Kidney (tissue), 14 donors: ENCODE measurements around the gene FAM168B. TPM values are rescaled to one million over a fixed set of nuclear protein-coding genes. Genes with fewer than 3 reads are reported as not detected.

ENCODE experiments used
- DNase-seq, 5 donors: peaks; one replicate each; pipeline ENCODE4 v3.0.0-alpha.2; 2013 to 2020
- FAIRE-seq: peaks from 2 replicates; lab custom pipeline; 2012; peaks lifted over from hg19 to GRCh38; lab: Jason Lieb, UNC
- H3K27ac ChIP-seq, 2 donors: one replicate each; pipeline ENCODE4 v1.7.0; 2013; ENCODE audit warnings: low read depth in 2 of 2, low read length in 2 of 2, inconsistent platforms in 1 of 2
- H3K27me3 ChIP-seq: one replicate; pipeline ENCODE4 v1.7.1; 2013; ENCODE audit warnings: low read length, inconsistent platforms; ENCODE audit not compliant: control insufficient read depth, insufficient read depth
- H3K36me3 ChIP-seq, 3 donors: one replicate each; pipeline versions ENCODE4 v1.7.0 to v1.7.1; 2013; ENCODE audit warnings: low read length in 3 of 3, control low read depth in 1 of 3, inconsistent platforms in 1 of 3; ENCODE audit not compliant: insufficient read depth in 3 of 3, control insufficient read depth in 2 of 3
- H3K4me1 ChIP-seq, 3 donors: one replicate each; pipeline versions ENCODE4 v1.7.0 to v1.7.1; 2013; ENCODE audit warnings: low read length in 3 of 3, inconsistent platforms in 1 of 3, low read depth in 1 of 3; ENCODE audit not compliant: control insufficient read depth in 2 of 3, insufficient read depth in 2 of 3
- H3K4me3 ChIP-seq, 3 donors: one replicate each; pipeline versions ENCODE4 v1.7.0 to v1.8.1; 2013; ENCODE audit warnings: low read length in 3 of 3, control low read depth in 1 of 3, inconsistent platforms in 1 of 3
- H3K9ac ChIP-seq, 3 donors: one replicate each; pipeline versions ENCODE4 v1.7.0 to v1.7.1; 2013; ENCODE audit warnings: low read length in 3 of 3, control low read depth in 1 of 3, inconsistent platforms in 1 of 3
- H3K9me3 ChIP-seq, 3 donors: one replicate each; pipeline versions ENCODE4 v1.7.0 to v1.7.1; 2013; ENCODE audit warnings: low read length in 3 of 3, control low read depth in 1 of 3, inconsistent platforms in 1 of 3; ENCODE audit not compliant: control insufficient read depth in 2 of 3, insufficient read depth in 1 of 3
- CTCF ChIP-seq: IDR thresholded peaks from 3 replicates; pipeline ENCODE4 v1.5.1; 2012; ENCODE audit warnings: mild to moderate bottlenecking, moderate library complexity, borderline replicate concordance; ENCODE audit not compliant: insufficient read depth; ENCODE audit errors: extremely low read depth
- intact Hi-C: fragments of 100-400 bp; cut with DNase I; formaldehyde crosslinking; loops from one replicate; pipeline ENCODE4 v1.11.1; 2022
- polyA plus RNA-seq: library from polyadenylated mRNA; stranded (reverse); fragments of 350-450 nt; fragmentation: Illumina TruSeq; extraction: RNeasy Lipid Tissue Mini Kit (QIAGEN cat#74804); gene quantifications from one replicate; pipeline ENCODE4 v1.2.3, GENCODE V29; 2014; ENCODE audit warnings: low read depth, low replicate concordance; ENCODE audit not compliant: insufficient read depth
- total RNA-seq: library from RNA; stranded (reverse); fragmentation: NEBNext Ultra II Directional; extraction: Animal tissue kit (Norgen Biotek cat#: 25700); gene quantifications from one replicate; pipeline ENCODE4 v1.2.1, GENCODE V29; 2021
- donor health status: control.
- donor health status: control.
- donor health status: control.
- donor health status: control.
- donor health status: control.
- donor health status: DM: yes; HTN: yes; CAD: no.
- donor health status: Normal renal cell carcinoma (clear cell type).

FAM168B gene
- total and polyA plus RNA-seq, 2 donors from 2014 or later: 34.1 to 89.9 TPM

- Histone ChIP-seq H3K4me1 (peaks cover 0 to 9% (median 0%) of the 10 kb centered on the region in 3 donors), H3K27ac (no peak overlapping the region), H3K36me3 (no peaks in the 10 kb centered on the region), H3K27me3 (peaks cover 10% of the 10 kb centered on the region), H3K9ac (no peak overlapping the region), H3K4me3 (no peak overlapping the region), H3K9me3 (no peaks in the 10 kb centered on the region)
- FAIRE-seq: no peak
- intact Hi-C loops: no loop called here
- no peak for TF ChIP-seq CTCF
- no peak for DNase-seq
These were observed 56.4 kb downstream of the FAM168B start for GRCh38 chr2:131036696-131037397.

- TF ChIP-seq CTCF: no peak
- DNase-seq (peak in 1 of 5 donors; percentile 20), FAIRE-seq (no peak)
- Histone ChIP-seq H3K9me3 (no peaks in the 10 kb centered on the region), H3K27ac (no peak overlapping the region), H3K4me3 (no peak overlapping the region), H3K27me3 (peaks cover 10% of the 10 kb centered on the region), H3K9ac (no peak overlapping the region), H3K4me1 (peaks cover 0 to 9% (median 0%) of the 10 kb centered on the region in 3 donors), H3K36me3 (no peaks in the 10 kb centered on the region)
- intact Hi-C loops: no loop called here
These were observed 57.0 kb downstream of the FAM168B start for GRCh38 chr2:131036269-131036668.

GRCh38 chr2:131035826-131036231 is 57.4 kb downstream of the FAM168B start:
- Histone ChIP-seq H3K4me3 (no peak overlapping the region), H3K9ac (no peak overlapping the region), H3K36me3 (no peaks in the 10 kb centered on the region), H3K27ac (no peak overlapping the region), H3K9me3 (no peaks in the 10 kb centered on the region), H3K4me1 (peaks cover 0 to 9% (median 0%) of the 10 kb centered on the region in 3 donors), H3K27me3 (peaks cover 10% of the 10 kb centered on the region)
- intact Hi-C loops: no loop called here
- no peak for TF ChIP-seq CTCF
- FAIRE-seq (no peak), DNase-seq (no peak)
